Endothelial cell (in vitro differentiated cells): ENCODE results near the gene ORMDL2. TPM values are rescaled to one million over a fixed set of nuclear protein-coding genes. Genes with fewer than 3 reads are reported as not detected.
A peak's percentile ranks its signal among the peaks of the same experiment; 100 is the strongest.

Experiments used
- DNase-seq: peaks from one replicate; pipeline ENCODE4 v3.0.0; 2021; ENCODE audit warnings: low spot score
- H3K27ac Mint-ChIP-seq: one replicate; pipeline ENCODE4 v1.8.0; 2021; ENCODE audit warnings: mixed read lengths, inconsistent platforms; ENCODE audit not compliant: unreplicated experiment
- H3K27me3 Mint-ChIP-seq: one replicate; pipeline ENCODE4 v1.8.0; 2021; ENCODE audit warnings: mild to moderate bottlenecking, moderate library complexity, mixed read lengths, inconsistent platforms; ENCODE audit not compliant: unreplicated experiment
- H3K36me3 Mint-ChIP-seq: one replicate; pipeline ENCODE4 v1.8.0; 2021; ENCODE audit warnings: mild to moderate bottlenecking, low read depth, mixed read lengths, inconsistent platforms; ENCODE audit not compliant: unreplicated experiment
- H3K4me1 Mint-ChIP-seq: one replicate; pipeline ENCODE4 v1.8.0; 2021; ENCODE audit warnings: mild to moderate bottlenecking, mixed read lengths, inconsistent platforms; ENCODE audit not compliant: unreplicated experiment
- H3K4me3 Mint-ChIP-seq: one replicate; pipeline ENCODE4 v1.8.0; 2021; ENCODE audit warnings: mild to moderate bottlenecking, mixed read lengths, inconsistent platforms; ENCODE audit not compliant: unreplicated experiment
- H3K9me3 Mint-ChIP-seq: one replicate; pipeline ENCODE4 v1.8.0; 2021; ENCODE audit warnings: mixed read lengths, inconsistent platforms; ENCODE audit not compliant: unreplicated experiment
- CTCF ChIP-seq: fragments of 200-600 bp; sonication (generic); IDR thresholded peaks from one replicate; pipeline ENCODE4 v1.5.0; 2021; ENCODE audit warnings: antibody characterized with exemption; ENCODE audit not compliant: unreplicated experiment
- total RNA-seq: library from RNA; stranded (reverse); fragmentation: NEBNext Ultra II Directional; extraction: Animal tissue kit (Norgen Biotek cat#: 25700); gene quantifications from one replicate; pipeline ENCODE4 v1.2.1, GENCODE V29; 2021; ENCODE audit not compliant: unreplicated experiment

The ORMDL2 gene
- total RNA-seq, 1 donor from 2014 or later = 33.9 TPM

- no peak overlapping the region for H3K27ac Mint-ChIP-seq
- H3K4me1 Mint-ChIP-seq = peaks cover 11% of the 10 kb centered on the region
- H3K36me3 Mint-ChIP-seq = peaks cover 15% of the 10 kb centered on the region
- H3K27me3 Mint-ChIP-seq = no peaks in the 10 kb centered on the region
- peak; percentile 23 for DNase-seq
- peak overlapping the region; percentile 71 for H3K4me3 Mint-ChIP-seq
- TF ChIP-seq CTCF = no peak
- H3K9me3 Mint-ChIP-seq = no peaks in the 10 kb centered on the region
Observed at GRCh38 chr12:55822228-55822627, 4.4 kb downstream of the ORMDL2 start.

GRCh38 chr12:55823419-55823818, 5.6 kb downstream of the ORMDL2 start:
- H3K9me3 Mint-ChIP-seq = no peaks in the 10 kb centered on the region
- no peak for DNase-seq
- no peak overlapping the region for H3K27ac Mint-ChIP-seq
- H3K4me3 Mint-ChIP-seq = peak overlapping the region; percentile 82
- peaks cover 21% of the 10 kb centered on the region for H3K36me3 Mint-ChIP-seq
- peaks cover 22% of the 10 kb centered on the region for H3K4me1 Mint-ChIP-seq
- TF ChIP-seq CTCF = no peak
- H3K27me3 Mint-ChIP-seq = no peaks in the 10 kb centered on the region

GRCh38 chr12:55824726-55825125, 6.9 kb downstream of the ORMDL2 start:
- TF ChIP-seq CTCF = no peak
- Mint-ChIP-seq H3K27me3 (no peaks in the 10 kb centered on the region), H3K9me3 (no peaks in the 10 kb centered on the region), H3K36me3 (peaks cover 21% of the 10 kb centered on the region), H3K27ac (no peak overlapping the region), H3K4me1 (peaks cover 23% of the 10 kb centered on the region), H3K4me3 (no peak overlapping the region)
- no peak for DNase-seq

- Mint-ChIP-seq H3K27me3 (peaks cover 12% of the 10 kb centered on the region), H3K27ac (peak overlapping the region; percentile 34), H3K4me3 (peak overlapping the region; percentile 85), H3K4me1 (peaks cover 40% of the 10 kb centered on the region), H3K9me3 (no peaks in the 10 kb centered on the region), H3K36me3 (peaks cover 15% of the 10 kb centered on the region)
- no peak for TF ChIP-seq CTCF
- no peak for DNase-seq
Observed at GRCh38 chr12:55827806-55828205, 10.0 kb downstream of the ORMDL2 start.

- TF ChIP-seq CTCF = no peak
- peak overlapping the region; percentile 85 for H3K4me3 Mint-ChIP-seq
- peaks cover 12% of the 10 kb centered on the region for H3K27me3 Mint-ChIP-seq
- peaks cover 41% of the 10 kb centered on the region for H3K4me1 Mint-ChIP-seq
- H3K27ac Mint-ChIP-seq = peak overlapping the region; percentile 36
- peaks cover 10% of the 10 kb centered on the region for H3K36me3 Mint-ChIP-seq
- DNase-seq = no peak
- no peaks in the 10 kb centered on the region for H3K9me3 Mint-ChIP-seq
Observed at GRCh38 chr12:55828357-55828756, 10.5 kb downstream of the ORMDL2 start.
